ENCODE measurements around the gene PARD6B. TPM values are rescaled to one million over a fixed set of nuclear protein-coding genes. Genes with fewer than 3 reads are reported as not detected.

PARD6B gene
- total and polyA plus RNA-seq, 2 of the 13 experiments (the other 11 are each of a cell fraction or from before 2014, with no cell fraction given): 6.9 to 22.2 TPM

GRCh38 chr20:50790651-50791277 is 59.4 kb downstream of the PARD6B start (continued):
- no peak for TF ChIP-seq SNAPC4 (CRISPR knock-in tag; IDR thresholded peaks at IDR 0.05)
- peak; percentile 79 for TF ChIP-seq IRF2 (CRISPR knock-in tag; IDR thresholded peaks at IDR 0.05)
- TF ChIP-seq, protein P1, sequence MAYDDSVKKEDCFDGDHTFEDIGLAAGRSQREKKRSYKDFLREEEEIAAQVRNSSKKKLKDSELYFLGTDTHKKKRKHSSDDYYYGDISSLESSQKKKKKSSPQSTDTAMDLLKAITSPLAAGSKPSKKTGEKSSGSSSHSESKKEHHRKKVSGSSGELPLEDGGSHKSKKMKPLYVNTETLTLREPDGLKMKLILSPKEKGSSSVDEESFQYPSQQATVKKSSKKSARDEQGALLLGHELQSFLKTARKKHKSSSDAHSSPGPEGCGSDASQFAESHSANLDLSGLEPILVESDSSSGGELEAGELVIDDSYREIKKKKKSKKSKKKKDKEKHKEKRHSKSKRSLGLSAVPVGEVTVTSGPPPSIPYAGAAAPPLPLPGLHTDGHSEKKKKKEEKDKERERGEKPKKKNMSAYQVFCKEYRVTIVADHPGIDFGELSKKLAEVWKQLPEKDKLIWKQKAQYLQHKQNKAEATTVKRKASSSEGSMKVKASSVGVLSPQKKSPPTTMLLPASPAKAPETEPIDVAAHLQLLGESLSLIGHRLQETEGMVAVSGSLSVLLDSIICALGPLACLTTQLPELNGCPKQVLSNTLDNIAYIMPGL (CRISPR knock-in tag; IDR thresholded peaks at IDR 0.05; ENCODE audit: borderline replicate concordance in 1 of 2, low read depth in 1 of 2): peak; percentile 99
- no peak for TF ChIP-seq ZFP36 (IDR thresholded peaks at IDR 0.05; ENCODE audit: borderline replicate concordance, low read depth, low read length, partially characterized antibody)
- TF ChIP-seq FOXP1 (IDR thresholded peaks at IDR 0.05): no peak
- TF ChIP-seq FOXP1 (CRISPR knock-in tag; IDR thresholded peaks at IDR 0.05): peak; percentile 15; the same call in 1 of the 2 replicates
- TF ChIP-seq ZNF580 (CRISPR knock-in tag; IDR thresholded peaks at IDR 0.05; ENCODE audit: borderline replicate concordance, low read depth): peak; percentile 76; the same call in 1 of the 2 replicates
- no peak for TF ChIP-seq SP140L (CRISPR knock-in tag; IDR thresholded peaks at IDR 0.05; ENCODE audit: borderline replicate concordance)
- no peak for TF ChIP-seq ELF4 (CRISPR knock-in tag; IDR thresholded peaks at IDR 0.05; ENCODE audit: borderline replicate concordance)
- 0 out of 2 replicates have a peak, but pooled peaks have one; percentile 53 for TF ChIP-seq ZNF234 (CRISPR knock-in tag; conservative IDR thresholded peaks at IDR 0.05)
- TF ChIP-seq ZNF335 (CRISPR knock-in tag; IDR thresholded peaks at IDR 0.05): peak; percentile 78
- TF ChIP-seq, protein P2, sequence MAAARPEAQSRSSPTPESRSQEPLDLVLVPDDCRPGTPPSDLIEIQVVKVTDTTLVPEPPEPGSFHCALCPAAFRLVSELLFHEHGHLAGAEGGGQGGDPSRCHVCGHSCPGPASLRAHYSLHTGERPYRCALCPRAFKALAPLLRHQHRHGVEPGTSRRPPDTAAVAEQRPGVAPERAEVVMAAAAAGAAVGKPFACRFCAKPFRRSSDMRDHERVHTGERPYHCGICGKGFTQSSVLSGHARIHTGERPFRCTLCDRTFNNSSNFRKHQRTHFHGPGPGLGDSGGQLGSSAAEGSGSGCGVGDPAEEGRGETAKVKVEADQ (CRISPR knock-in tag; IDR thresholded peaks at IDR 0.05; ENCODE audit: borderline replicate concordance): peak; percentile 96; the same call in 1 of the 2 replicates
- TF ChIP-seq TOE1 (CRISPR knock-in tag; IDR thresholded peaks at IDR 0.05): no peak
- no peak for TF ChIP-seq ZNF510 (CRISPR knock-in tag; IDR thresholded peaks at IDR 0.05; ENCODE audit: low read depth)
- 0 out of 2 replicates have a peak, but pooled peaks have one; percentile 22 for TF ChIP-seq CAMTA2 (CRISPR knock-in tag; IDR thresholded peaks at IDR 0.05; ENCODE audit: borderline replicate concordance)
- TF ChIP-seq NR1H2 (CRISPR knock-in tag; IDR thresholded peaks at IDR 0.05; ENCODE audit: borderline replicate concordance, low read depth): no peak
- peak; percentile 76 for TF ChIP-seq ZNF644 (CRISPR knock-in tag; IDR thresholded peaks at IDR 0.05; ENCODE audit: low read depth)
- no peak for TF ChIP-seq MTA3 (CRISPR knock-in tag; IDR thresholded peaks at IDR 0.05)

Data from HepG2 (cell line).